HCT116 (cell line): ENCODE data around the gene ABCC5.

Experiments
- EGR1 ChIP-seq: IDR thresholded peaks from 2 replicates; pipeline ENCODE4 v1.6.1; 2012; ENCODE audit warnings: low read depth
- EZH2 ChIP-seq: fragments of 200-600 bp; sonication (generic); IDR thresholded peaks from 2 replicates; pipeline ENCODE4 v1.6.1; 2017; ENCODE audit warnings: antibody characterized with exemption, mixed run types
- POLR2A ChIP-seq: IDR thresholded peaks from 2 replicates; pipeline ENCODE4 v1.7.0; 2011; ENCODE audit warnings: borderline replicate concordance; ENCODE audit not compliant: insufficient read depth, insufficient read length; ENCODE audit errors: extremely low read depth
- REST ChIP-seq: IDR thresholded peaks from 2 replicates; pipeline ENCODE4 v1.6.1; 2012; ENCODE audit warnings: low read depth

- TF ChIP-seq EGR1 (no peak), EZH2 (no peak), REST (no peak), POLR2A (no peak)
Measured at GRCh38 chr3:184004476-184004875, 13.2 kb downstream of the ABCC5 start.
